Measurements from ENCODE around the gene HAPSTR1.
A peak's percentile ranks its signal among the peaks of the same experiment; 100 is the strongest.

The HAPSTR1 gene

GRCh38 chr16:9123401-9123800 is 32.0 kb downstream of the HAPSTR1 start:
- DNase-seq (ENCODE audit: low spot score), result no peak

- no peak for DNase-seq (ENCODE audit: low spot score)
Observed at GRCh38 chr16:9123871-9124270, 32.4 kb downstream of the HAPSTR1 start.

GRCh38 chr16:9124444-9124843 is 33.0 kb downstream of the HAPSTR1 start:
- no peak for DNase-seq (ENCODE audit: low spot score)

GRCh38 chr16:9124908-9125584 is 33.6 kb downstream of the HAPSTR1 start:
- no peak for DNase-seq (ENCODE audit: low spot score)

DNA sequence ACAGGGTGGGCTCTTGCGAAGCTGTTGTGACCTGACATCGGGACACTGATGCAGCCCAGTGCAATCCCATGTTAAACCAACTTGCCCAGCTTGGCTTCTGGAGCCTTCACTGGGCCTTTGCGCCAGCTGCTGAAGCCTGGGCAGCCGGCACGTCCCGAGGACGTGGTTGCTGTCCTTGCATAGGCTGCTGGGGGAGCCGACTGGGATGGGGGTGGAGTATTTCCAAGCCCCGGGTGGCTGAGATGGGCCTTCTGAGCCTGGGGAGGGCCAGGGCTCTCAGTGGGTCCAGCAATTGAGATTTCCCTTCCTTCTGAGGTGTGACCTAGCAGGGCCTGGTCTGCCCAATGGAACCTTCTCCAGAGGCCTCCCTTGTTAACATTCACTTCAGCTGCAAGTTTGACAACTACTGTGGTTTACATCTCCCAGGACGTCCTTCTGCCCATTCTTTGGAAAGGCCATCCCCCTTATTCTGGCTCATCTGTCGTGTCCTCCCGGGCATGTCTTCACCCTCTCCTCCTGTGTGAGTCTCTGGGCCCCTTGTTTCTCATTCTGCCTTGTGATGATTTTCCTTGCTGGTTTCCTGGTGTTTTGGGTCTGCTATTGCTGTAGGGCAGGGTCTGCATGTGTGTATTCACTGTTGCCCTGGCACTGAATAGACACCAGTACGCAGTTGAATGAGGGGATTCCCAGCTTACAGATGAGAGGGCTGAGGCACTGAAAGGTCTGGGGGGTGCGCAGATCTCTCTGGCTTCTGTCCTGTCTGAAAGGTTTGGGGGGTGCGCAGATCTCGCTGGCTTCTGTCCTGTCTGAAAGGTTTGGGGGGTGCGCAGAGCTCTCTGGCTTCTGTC is 34.4 kb downstream of the HAPSTR1 start:
- no peak for DNase-seq (ENCODE audit: low spot score)

DNA sequence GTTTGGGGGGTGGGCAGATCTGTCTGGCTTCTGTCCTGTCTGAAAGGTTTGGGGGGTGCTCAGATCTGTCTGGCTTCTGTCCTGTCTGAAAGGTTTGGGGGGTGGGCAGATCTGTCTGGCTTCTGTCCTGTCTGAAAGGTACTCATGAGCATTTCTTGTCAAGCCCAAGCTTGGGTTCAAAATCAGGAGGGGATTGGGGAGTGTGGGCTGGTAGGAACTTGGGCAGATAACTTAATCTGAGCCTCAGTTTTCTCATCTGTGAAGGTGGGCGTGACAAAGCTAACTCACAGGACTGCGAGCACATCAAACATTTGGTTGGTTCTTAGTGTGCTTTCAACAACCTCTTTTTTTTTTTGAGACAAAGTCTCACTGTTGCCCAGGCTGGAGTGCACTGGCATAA is 35.2 kb downstream of the HAPSTR1 start:
- no peak for DNase-seq (ENCODE audit: low spot score)

DNA sequence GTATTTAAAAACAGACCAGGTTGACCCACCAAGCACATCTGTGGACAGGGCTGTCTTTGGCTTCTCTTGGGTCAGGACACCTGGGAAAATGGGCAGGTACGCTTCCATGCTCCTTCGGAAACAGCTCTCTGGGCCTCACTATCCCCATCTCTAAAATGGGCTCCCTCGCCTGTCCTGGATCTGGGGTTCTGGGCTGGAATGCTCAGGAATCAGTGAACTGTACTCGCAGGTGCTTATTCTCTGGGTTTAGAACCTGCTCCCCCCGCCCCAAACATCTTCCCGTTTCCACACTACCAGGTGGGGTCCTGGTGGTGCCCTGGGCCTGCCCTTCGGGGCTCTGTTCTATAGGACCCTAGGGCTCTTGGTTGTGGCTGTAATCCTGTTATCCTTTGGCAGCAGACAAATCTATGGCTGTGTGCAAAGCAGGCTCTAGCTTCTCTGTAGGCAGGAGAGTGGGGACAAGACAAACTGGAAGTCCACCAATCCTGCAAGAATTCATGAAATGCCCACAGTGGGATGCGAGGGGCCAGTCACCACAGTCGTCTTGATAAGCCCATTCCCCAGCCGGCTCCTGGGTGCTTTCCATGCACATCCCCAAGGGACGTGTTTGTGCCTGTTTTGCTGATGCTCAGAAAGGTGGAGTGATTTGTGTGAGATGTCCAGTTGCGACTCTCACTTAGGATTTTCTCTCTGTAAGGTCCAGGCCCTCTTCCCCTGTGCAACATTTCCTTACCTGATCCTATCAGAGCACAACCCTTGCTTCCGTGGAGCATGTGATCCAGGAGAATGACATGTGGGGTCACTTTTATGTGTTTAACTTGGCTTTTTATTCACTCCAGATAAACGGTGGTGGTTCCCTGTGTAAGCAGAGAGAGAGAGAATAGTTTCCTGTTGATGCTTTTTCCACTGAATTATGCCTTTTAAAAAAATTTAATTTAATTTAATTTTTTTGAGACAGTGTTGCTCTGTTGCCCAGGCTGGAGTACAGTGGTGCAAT is 37.2 kb downstream of the HAPSTR1 start:
- no peak for DNase-seq (ENCODE audit: low spot score)

DNA sequence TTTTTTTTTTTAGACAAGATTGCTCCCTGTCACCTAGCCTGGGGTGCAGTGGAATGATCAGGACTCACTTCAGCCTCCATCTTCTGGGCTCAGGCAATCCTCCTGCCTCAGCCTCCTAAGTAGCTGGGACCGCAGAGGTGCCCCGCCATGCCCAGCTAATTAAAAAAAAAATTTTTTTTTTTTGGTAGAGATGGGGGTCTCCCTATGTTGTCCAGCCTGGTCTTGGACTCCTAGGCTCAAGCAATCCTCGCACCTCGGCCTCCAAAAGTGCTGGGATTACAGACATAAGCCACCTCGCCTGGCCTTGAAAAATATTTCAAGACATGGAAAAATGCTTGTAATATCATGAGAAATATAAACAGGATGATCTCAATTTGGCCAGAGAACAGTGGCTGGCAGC is 42.9 kb downstream of the HAPSTR1 start:
- no peak for DNase-seq (ENCODE audit: low spot score)

- peak; percentile 37 for DNase-seq (ENCODE audit: low spot score)
Observed at GRCh38 chr16:9134739-9135138, 43.3 kb downstream of the HAPSTR1 start.

GRCh38 chr16:9135797-9136196 is 44.4 kb downstream of the HAPSTR1 start:
- DNase-seq (ENCODE audit: low spot score), result no peak

- DNase-seq (ENCODE audit: low spot score), result no peak
Observed at GRCh38 chr16:9136596-9136995, 45.2 kb downstream of the HAPSTR1 start.

DNA sequence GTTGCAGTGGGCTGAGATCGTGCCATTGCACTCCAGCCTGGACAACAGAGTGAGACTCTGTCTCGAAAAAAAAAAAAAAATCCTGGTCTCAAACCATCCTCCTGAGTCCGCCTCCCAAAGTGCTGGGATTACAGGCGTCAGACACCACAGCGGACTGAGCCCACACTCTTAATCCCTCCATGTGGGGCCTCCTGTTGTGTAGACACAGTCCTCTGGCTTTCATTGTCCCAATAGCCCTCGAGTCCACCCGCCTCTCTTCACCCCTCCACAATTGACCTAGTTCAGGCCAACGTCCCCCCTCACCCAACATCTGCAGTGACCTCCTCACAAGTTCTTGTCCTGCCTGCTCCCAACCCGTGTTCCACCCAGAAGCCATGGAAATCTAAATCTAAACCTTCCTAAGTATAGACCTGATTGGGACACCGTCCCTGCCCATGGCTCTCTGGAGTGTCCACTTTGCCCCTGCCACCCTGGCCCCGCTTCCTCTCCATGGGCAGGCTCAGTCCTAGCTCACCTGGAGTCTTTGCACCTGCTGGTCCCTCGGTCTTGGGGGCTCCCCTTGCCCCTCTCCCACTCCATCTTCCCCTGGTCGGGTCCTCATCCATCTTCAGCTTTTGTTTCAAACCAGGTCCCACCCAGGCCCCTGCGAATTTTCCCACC is 46.7 kb downstream of the HAPSTR1 start:
- no peak for DNase-seq (ENCODE audit: low spot score)

DNA sequence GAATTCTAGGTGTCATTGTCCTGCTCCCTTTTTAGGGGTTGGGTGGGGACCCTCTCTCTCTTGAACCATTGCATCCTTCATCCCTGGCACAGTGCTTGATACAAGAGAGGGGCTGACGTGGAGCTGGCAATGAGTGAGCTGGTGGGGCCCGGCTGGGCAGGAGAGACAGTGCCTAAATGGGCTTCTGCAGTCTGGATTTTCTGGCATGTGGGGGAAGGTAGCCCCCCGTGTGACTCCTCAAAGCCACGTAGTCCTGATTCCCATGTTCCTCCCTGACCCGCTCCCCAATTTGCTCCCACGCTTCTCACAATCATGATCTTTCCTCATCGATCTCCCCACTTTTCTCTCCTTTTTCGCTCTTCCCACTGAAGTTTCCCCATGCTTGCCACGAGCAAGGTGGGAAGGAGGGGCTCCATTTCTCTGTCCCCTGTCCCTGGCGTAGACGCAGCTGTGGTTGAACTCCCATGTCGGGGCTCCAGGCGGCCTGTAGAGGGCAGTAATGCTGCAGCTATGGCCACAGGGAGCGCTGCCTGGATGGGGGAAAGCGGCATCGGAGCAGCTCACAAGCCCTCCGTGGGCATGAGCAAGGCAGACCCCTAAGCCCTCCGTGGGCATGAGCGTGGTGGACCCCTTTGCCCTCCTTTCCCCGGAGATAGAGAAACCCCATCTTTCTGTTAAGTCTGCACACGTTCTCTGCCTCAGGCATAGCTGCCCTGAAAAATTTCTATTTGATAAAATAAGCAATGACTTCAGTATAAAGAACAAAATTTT is 47.5 kb downstream of the HAPSTR1 start:
- DNase-seq (ENCODE audit: low spot score), result peak; percentile 53

GRCh38 chr16:9139965-9140364 is 48.5 kb downstream of the HAPSTR1 start:
- no peak for DNase-seq (ENCODE audit: low spot score)
